Fibroblast of mammary gland (primary cell): Measurements from ENCODE around the gene MYBPH.

Source experiments
- DNase-seq: peaks from one replicate; pipeline ENCODE4 v3.0.0-alpha.2; 2010; ENCODE audit warnings: low read depth
- H3K4me3 ChIP-seq: 2 replicates; pipeline ENCODE4 v1.5.1; 2011; ENCODE audit warnings: low read depth, mild to moderate bottlenecking, low read length, moderate library complexity; ENCODE audit not compliant: control insufficient read depth
- TF ChIP-seq, protein P1 (sequence below): conservative IDR thresholded peaks from 2 replicates; pipeline ENCODE4 v1.5.1; 2011; ENCODE audit warnings: low read depth, low read length, inconsistent platforms; ENCODE audit not compliant: control insufficient read depth, insufficient read depth

Gene MYBPH

DNA sequence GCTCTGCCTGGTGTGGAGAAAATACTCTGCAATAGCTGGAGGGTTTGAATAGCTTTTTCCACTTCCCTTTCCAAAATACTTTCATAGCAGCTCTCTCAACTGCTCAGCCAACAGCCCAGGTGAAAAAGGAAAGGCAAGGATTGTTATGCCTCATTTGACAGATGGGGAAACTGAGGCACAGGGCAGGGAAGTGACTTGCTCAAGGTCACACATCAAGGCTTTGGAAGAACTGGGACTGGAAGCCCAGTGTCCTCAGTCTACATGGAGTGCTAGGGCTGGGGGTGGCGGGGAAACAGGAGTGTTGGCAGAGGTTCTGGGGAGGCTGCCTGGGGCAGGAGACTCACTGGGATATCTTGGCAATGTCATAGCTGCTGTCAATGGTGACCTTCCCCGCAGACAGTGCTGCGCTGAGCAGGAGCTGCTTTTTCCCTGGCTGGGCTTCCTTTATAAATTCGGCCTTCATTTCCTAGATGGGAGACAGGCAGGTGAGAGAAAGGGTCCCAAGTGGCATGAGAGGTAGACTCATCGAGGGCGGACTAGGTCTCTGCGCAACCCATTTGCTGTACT, 6.8 kb upstream of the MYBPH start:
- TF ChIP-seq, protein P1, sequence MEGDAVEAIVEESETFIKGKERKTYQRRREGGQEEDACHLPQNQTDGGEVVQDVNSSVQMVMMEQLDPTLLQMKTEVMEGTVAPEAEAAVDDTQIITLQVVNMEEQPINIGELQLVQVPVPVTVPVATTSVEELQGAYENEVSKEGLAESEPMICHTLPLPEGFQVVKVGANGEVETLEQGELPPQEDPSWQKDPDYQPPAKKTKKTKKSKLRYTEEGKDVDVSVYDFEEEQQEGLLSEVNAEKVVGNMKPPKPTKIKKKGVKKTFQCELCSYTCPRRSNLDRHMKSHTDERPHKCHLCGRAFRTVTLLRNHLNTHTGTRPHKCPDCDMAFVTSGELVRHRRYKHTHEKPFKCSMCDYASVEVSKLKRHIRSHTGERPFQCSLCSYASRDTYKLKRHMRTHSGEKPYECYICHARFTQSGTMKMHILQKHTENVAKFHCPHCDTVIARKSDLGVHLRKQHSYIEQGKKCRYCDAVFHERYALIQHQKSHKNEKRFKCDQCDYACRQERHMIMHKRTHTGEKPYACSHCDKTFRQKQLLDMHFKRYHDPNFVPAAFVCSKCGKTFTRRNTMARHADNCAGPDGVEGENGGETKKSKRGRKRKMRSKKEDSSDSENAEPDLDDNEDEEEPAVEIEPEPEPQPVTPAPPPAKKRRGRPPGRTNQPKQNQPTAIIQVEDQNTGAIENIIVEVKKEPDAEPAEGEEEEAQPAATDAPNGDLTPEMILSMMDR = no peak
- H3K4me3 ChIP-seq = no peak overlapping the region
- no peak for DNase-seq

DNA sequence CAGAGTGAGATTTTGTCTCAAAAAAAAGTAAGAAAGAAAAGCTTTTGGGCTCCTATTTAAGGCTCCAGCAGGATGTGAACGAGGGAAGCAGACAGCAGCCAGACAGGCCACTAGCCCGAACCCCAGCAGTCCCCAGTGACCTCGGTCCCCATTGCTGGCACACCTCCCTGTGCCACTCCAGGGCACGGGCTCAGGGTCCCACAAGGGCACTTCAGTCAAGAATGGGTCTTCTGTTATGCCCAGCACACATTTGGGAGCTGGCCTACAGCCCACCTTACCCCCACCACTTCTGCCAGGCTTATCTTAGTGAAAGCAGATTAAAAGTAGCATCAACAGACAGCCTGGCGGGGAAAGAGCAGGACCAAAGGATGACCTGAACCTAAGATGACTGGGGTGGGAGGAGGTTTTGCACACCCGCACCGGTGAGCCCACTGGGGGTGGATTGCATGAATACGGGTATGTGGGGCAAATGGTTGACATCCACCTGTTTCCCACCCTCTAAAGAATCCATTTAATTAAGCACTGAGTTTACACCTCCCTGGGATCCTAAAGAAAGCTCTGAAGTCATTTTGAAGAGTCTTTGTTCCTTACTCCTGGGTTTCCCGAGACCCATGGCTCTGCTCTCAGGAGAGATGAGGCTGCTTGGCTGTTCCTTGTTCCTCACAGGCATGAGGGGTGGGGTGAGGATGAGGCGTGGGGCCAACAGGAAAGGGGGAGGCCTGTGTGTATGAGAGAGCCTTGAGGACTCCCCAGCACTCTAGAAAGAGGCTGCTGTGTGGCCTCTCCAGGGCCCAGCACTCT, 6.2 kb upstream of the MYBPH start:
- TF ChIP-seq, protein P1 = no peak
- no peak overlapping the region for H3K4me3 ChIP-seq

DNA sequence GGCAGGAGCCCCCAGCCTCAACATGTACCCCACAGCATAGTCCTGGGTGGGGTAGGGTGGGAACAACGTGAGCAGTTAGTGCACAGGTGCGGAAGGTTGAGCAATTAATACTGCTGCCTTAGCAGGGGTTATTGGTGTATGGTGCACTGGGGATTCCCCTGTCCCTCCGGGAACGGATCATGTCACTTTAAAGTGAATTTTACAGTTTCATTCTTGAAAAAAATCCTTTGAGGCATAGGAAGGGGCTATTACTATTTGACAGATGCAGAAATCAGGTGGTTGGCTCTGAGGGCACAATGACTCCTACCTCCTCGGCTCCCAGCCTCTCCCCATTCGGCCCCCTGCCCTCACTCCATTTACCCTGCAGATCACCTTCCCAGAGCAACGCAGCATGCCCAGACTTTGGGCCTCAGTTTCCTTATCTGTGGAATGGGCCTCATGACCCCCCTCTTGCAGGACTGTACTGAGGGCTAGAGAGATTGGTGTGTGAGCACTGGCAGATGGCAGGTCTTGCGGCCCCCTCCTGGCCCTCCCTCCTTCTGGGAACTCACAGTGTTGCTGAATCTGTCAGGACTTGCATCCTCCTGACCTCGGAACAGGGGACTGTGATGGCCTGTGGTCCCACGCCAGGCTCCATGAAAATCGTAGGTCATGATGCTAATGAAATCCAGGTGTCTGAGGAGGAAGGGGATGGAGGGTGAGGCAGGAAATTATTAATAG, 5.1 kb upstream of the MYBPH start:
- DNase-seq = no peak
- TF ChIP-seq, protein P1 = no peak
- no peak overlapping the region for H3K4me3 ChIP-seq

More for the DNA sequence above, 6.2 kb upstream of the MYBPH start:
- DNase-seq = no peak

DNA sequence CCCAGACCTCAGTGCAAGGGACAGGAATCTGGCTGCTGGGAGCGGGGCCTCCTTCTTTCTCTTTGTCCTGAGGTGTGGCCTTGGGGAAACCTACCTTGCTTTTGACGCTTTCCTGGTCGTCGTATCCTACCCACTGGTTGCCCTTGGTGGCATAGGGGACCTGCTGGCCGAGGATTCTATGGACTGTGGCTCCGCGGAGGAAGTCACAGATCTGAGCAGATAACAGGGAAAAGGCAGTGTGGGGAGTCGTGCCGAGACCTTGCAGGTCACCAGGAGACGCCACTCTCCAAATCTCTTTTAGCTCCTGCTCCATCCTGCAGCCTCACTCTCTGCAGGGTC, 4.0 kb upstream of the MYBPH start:
- TF ChIP-seq, protein P1 = no peak
- no peak for DNase-seq
- H3K4me3 ChIP-seq = no peak overlapping the region

DNA sequence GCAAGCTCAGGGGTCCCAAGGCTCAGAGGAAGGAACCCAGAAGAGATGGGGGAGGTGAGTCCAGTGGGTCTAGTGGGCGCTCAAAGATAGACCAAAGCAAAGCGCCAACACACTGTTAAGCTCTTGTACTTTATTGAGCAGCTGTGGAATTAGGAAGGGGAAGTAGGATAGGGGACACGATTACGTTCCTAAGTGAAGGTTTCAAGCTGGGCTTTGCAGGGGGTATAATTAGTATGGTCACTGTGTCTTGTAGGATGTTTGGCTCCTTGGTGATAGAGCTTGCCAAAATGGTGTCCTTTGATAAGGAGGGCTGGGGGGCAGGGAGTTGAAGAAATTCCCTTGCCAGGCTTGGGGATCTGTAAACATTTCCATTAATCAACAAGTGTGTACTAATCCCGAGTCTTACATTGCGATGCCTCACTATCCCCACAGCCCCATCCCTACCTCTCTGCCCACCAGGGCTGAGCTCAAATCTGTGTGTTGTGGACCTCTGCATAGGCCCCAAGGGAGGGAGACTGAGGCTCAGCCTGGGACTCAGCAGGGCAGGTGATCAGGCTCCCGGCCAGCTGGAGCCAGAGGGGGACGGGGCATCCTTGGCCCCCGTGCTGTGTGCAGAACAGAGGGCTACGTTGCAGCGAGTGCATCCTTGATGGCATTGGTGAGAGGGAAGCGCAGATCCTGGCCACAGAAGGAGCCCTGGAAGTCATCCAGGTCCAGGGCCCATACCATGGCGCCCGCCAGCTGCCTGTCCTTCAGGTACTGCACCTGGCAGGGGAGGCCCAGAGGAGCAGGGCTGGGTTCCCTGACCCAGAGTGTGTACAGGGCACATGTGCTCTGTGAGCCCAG, 3.4 kb upstream of the MYBPH start:
- no peak overlapping the region for H3K4me3 ChIP-seq
- TF ChIP-seq, protein P1 = no peak
- no peak for DNase-seq

DNA sequence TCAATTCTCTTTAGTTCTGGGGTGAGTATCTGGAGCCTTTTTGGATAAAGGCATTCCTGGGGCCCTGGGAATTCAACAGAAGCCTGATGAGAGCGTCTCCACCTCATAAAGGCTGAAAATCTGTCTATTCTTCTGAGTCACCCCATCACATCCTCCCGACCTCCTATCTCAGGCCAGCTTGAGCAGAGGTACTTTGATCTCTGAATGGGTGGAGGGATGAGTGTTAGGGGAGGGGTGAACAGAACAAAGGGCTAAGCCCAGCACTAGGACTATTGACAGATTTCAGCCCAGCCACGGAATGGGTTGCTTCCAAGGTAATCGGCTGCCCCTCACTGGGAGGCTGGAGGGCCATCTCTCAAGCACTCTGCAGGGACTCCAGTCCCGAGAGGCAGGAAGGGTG, 2.5 kb upstream of the MYBPH start:
- DNase-seq = peak; percentile 46

More for the DNA sequence above, 2.5 kb upstream of the MYBPH start:
- TF ChIP-seq, protein P1 = no peak
- no peak overlapping the region for H3K4me3 ChIP-seq
